KOPT-K1 (cell line): Measurements from ENCODE around the gene C22orf23.
"Not testable (repeated sequence)": the region's sequence is repeated elsewhere in the genome, so short reads cannot be mapped to it uniquely, and the experiment has no call there.

Source experiments
- H3K27ac ChIP-seq: fragments of 200-600 bp; sonication (generic); 2 replicates; pipeline ENCODE4 v1.5.1; 2016; ENCODE audit warnings: antibody characterized with exemption, mild to moderate bottlenecking, low read depth, low read length; ENCODE audit not compliant: poor library complexity, severe bottlenecking
- H3K36me3 ChIP-seq: fragments of 200-600 bp; sonication (generic); 2 replicates; pipeline ENCODE4 v1.5.1; 2017; ENCODE audit warnings: antibody characterized with exemption, mild to moderate bottlenecking, low read length, moderate library complexity; ENCODE audit not compliant: insufficient read depth
- H3K9me3 ChIP-seq: fragments of 200-600 bp; sonication (generic); 2 replicates; pipeline ENCODE4 v1.5.1; 2017; ENCODE audit warnings: antibody characterized with exemption, low read length, mild to moderate bottlenecking; ENCODE audit not compliant: insufficient read depth, poor library complexity, severe bottlenecking

Gene C22orf23

GRCh38 chr22:37947142-37947795 lies 6.1 kb downstream of the C22orf23 start:
- H3K9me3 ChIP-seq, H3K27ac ChIP-seq, H3K36me3 ChIP-seq: not testable (repeated sequence)

GRCh38 chr22:37944423-37944822 lies 9.0 kb downstream of the C22orf23 start:
- H3K36me3 ChIP-seq, H3K27ac ChIP-seq, H3K9me3 ChIP-seq: not testable (repeated sequence)

GRCh38 chr22:37943825-37944198 lies 9.6 kb downstream of the C22orf23 start:
- Histone ChIP-seq H3K27ac (no peak overlapping the region), H3K9me3 (no peaks in the 10 kb centered on the region), H3K36me3 (no peaks in the 10 kb centered on the region)

GRCh38 chr22:37943136-37943824 lies 10.1 kb downstream of the C22orf23 start:
- Histone ChIP-seq H3K36me3 (no peaks in the 10 kb centered on the region), H3K27ac (no peak overlapping the region), H3K9me3 (no peaks in the 10 kb centered on the region)

GRCh38 chr22:37942133-37942532 lies 11.3 kb downstream of the C22orf23 start:
- Histone ChIP-seq H3K9me3 (no peaks in the 10 kb centered on the region), H3K36me3 (no peaks in the 10 kb centered on the region), H3K27ac (no peak overlapping the region)

- no peak overlapping the region for H3K27ac ChIP-seq
- H3K36me3 ChIP-seq, result no peaks in the 10 kb centered on the region
- H3K9me3 ChIP-seq, result no peaks in the 10 kb centered on the region
Measured at GRCh38 chr22:37940698-37941376, 12.6 kb downstream of the C22orf23 start.

GRCh38 chr22:37933711-37934376 lies 19.6 kb downstream of the C22orf23 start:
- Histone ChIP-seq H3K27ac (no peak overlapping the region), H3K9me3 (no peaks in the 10 kb centered on the region), H3K36me3 (no peaks in the 10 kb centered on the region)

- H3K9me3 ChIP-seq, result no peaks in the 10 kb centered on the region
- no peak overlapping the region for H3K27ac ChIP-seq
- H3K36me3 ChIP-seq, result no peaks in the 10 kb centered on the region
Measured at GRCh38 chr22:37932821-37933578, 20.4 kb downstream of the C22orf23 start.

- Histone ChIP-seq H3K36me3 (no peaks in the 10 kb centered on the region), H3K27ac (no peak overlapping the region), H3K9me3 (no peaks in the 10 kb centered on the region)
Measured at GRCh38 chr22:37932401-37932800, 21.0 kb downstream of the C22orf23 start.

- Histone ChIP-seq H3K9me3 (no peaks in the 10 kb centered on the region), H3K27ac (no peak overlapping the region), H3K36me3 (no peaks in the 10 kb centered on the region)
Measured at GRCh38 chr22:37931893-37932389, 21.5 kb downstream of the C22orf23 start.

- Histone ChIP-seq H3K9me3 (no peaks in the 10 kb centered on the region), H3K36me3 (no peaks in the 10 kb centered on the region), H3K27ac (no peak overlapping the region)
Measured at GRCh38 chr22:37930952-37931440, 22.4 kb downstream of the C22orf23 start.

GRCh38 chr22:37930270-37930951 lies 23.0 kb downstream of the C22orf23 start:
- Histone ChIP-seq H3K36me3 (no peaks in the 10 kb centered on the region), H3K9me3 (no peaks in the 10 kb centered on the region), H3K27ac (no peak overlapping the region)

GRCh38 chr22:37929390-37929789 lies 24.0 kb downstream of the C22orf23 start:
- no peaks in the 10 kb centered on the region for H3K36me3 ChIP-seq
- H3K9me3 ChIP-seq, result no peaks in the 10 kb centered on the region
- H3K27ac ChIP-seq, result no peak overlapping the region

- Histone ChIP-seq H3K9me3 (no peaks in the 10 kb centered on the region), H3K27ac (no peak overlapping the region), H3K36me3 (no peaks in the 10 kb centered on the region)
Measured at GRCh38 chr22:37927637-37927936, 25.8 kb downstream of the C22orf23 start.
